HG02678 (cell line): Measurements from ENCODE around the gene EMD.
A peak's percentile ranks its signal among the peaks of the same experiment; 100 is the strongest.

Experiments
- ATAC-seq: cut with Tn5 transposase; IDR thresholded peaks from one replicate; pipeline ENCODE4 v1.9.1; 2021; ENCODE audit warnings: mild to moderate bottlenecking, moderate library complexity; ENCODE audit not compliant: unreplicated experiment

The EMD gene

DNA sequence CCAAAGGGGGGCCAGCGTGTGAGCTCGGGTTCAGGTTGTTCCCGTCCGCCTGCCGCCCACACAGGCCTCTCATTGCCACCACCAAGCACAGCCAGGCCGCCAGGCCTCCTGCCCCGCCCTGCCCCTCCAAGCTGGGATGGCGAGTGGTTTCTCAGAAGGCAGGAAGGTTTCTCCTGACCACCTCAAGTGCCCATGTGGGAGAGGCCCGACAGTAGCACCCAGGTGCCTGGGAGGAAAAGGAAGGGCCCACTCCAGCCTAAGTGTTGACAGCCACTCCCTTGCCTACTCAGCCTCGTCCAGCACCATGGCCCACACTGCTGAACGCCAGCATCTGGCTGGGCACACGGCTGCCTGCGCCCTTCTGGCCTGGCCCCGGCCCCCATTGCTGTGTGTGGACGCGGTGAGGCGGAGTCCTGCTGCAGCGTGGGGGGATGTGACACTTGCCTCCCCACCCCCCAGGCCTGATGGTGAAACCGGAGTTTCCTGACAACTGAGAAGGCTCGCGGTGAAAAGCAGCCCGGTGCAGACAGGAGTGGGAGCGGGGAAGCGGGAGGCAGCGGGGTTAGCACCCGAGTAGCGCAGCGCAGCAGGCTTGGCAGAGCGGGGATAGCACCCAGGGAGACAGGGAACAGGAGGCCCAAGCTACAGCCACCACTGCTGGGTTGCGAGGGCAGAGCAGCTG lies 23.9 kb upstream of the EMD start:
- ATAC-seq = no peak

DNA sequence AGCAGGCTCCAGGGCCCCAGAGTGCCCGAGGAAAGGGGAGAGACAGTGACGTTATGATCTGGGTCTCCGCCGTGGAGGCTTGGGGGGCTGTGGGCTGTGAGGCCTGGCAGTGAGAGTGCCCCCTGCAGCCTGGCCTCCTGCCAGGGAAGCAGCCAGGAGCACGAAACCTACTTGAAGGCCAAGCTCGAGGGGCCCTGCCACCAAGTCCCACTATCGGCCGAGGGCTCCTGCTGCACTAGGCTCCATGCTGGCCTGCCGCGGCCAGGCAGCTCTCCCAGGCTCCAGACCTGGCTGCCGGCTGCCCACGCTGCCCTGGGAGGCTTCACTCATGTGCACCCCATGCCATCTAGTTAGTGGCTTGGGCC lies 23.3 kb upstream of the EMD start:
- ATAC-seq = no peak

DNA sequence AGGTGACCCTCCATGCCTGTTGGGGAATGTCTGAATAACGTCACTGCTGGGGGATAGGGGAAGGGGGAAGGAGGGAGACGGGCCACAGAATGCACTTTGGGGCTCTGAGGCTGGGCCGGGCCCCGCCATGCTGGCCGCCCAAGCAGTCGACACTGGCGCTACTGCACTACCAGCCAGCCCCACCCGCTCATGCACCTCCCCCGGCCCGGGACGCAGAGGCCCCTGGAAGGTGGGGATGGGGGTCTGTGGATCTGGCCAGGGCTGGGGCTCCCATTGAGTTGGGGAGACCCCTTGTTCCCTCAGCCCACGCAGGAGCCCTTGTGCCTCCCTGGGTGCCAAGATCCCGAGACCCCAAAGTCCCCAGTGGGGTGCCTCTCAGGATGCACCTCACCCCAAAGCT lies 22.5 kb upstream of the EMD start:
- no peak for ATAC-seq

DNA sequence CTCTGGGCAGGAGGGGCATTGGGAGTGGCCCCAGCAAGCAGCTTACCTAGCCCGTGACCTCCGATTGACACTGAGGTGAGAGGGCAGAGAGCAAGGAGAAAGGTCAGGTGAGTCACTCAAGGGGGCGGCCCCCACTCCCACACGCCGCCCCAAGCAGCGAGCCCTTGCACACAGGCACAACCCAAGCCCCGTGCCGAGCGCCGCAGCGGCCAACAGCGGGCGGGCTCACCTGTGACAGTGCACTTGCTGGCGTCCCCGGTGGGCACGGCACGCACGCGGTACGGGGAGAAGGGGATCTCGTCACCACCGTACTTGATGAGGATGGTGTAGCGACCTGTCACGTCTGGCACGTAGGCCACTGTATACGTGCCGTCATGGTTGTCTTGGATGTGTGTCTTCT lies 21.9 kb upstream of the EMD start:
- no peak for ATAC-seq

DNA sequence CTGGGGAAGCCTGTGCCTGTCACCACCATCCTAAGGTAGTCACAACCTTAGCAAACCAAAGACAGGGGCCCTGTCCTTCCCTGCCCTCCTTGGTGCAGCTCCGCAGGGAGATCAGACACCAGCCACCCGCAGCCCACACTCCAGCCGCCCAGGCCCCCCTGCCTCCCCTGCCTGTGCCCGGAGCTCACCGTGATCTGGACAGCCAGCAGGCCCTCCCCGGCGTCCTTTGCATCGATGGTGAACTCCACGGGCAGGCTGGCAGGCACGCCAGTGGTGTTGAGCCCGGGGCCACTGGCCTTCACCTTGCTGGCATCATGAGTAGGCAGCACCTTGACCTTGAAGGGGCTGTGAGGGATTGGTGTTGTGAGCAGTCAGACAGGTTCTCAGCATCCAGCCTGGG lies 21.1 kb upstream of the EMD start:
- no peak for ATAC-seq

DNA sequence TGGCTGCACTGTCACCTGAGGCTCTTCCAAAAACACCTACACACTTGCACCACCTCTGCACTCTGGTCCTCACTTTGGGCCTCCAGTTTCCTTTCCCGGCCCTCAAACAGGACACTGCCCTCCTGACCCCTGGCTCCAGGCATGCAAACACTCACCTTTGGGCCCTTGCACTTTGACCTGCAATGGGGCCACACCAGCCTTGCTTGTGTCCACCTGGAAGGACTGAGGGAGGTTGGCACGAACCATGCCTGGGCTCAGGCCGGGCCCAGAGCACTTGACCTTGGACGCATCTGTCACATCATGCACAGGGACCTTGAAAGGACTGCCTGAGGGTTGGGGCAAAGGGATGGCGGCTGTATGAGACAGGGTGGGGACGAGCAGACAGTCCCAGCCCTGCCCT lies 20.3 kb upstream of the EMD start:
- no peak for ATAC-seq

DNA sequence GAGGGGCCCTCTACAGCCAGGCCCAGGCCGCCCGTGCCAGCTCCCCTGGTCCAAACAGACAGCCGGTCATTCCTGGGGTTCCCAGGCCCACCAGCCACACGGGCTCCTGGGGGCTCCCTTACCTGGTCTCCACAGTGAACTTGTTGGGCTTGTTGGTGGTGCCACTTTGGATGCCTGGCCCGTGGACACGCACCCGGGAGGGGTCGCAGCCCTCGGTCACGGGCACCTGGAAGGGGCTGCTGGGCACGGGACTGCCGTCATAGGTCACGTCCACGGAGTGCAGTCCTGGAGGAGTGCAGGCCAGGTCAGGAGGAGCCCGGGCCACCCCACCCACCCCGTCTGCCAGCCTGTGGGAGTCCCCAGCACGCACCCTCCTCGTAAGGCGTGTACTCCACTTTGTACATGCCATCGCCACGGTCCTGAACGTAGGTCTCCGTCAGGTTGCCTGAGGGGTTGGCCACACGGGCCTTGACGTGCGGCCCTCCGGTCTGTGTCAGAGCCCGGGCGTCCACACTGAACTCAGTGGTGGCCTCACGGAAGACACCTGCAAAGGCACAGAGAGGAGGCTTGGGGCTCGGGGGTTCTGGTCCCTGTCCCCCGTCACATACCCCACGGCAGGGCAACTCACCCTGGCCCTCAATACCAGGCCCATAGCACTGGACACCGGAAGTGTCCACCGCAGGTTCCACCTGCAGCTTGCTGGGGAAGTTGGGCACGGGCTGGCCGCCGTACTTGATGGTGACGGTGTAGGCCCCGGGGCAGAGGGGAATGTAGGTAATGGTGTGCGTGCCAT lies 19.5 kb upstream of the EMD start:
- ATAC-seq = no peak

DNA sequence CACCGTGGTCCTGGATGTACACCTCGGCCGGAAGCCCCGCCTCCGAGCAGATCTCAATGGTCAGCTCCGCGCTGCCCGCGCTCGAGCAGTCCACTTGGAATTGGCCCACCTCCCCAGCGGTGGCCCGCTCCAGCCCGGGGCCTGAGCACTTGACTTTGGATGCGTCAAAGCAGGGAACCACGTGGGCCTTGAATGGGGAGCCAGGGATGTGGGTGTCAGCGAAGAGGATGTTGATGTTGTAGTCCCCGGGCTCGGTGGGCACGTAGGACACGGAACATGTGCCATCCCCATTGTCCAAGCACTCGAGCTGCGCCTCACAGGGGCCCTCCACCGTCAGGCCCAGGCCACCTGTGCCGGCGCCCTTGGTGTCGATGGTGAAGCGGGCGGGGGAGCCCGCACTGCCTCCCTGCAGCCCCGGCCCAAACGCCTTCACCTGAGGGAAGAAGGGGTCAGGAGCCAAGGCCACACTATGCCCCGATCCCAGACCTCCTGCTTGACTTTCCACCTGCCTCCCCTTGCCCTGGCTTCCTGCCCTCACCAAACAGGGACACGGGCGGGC lies 18.9 kb upstream of the EMD start:
- ATAC-seq = no peak

DNA sequence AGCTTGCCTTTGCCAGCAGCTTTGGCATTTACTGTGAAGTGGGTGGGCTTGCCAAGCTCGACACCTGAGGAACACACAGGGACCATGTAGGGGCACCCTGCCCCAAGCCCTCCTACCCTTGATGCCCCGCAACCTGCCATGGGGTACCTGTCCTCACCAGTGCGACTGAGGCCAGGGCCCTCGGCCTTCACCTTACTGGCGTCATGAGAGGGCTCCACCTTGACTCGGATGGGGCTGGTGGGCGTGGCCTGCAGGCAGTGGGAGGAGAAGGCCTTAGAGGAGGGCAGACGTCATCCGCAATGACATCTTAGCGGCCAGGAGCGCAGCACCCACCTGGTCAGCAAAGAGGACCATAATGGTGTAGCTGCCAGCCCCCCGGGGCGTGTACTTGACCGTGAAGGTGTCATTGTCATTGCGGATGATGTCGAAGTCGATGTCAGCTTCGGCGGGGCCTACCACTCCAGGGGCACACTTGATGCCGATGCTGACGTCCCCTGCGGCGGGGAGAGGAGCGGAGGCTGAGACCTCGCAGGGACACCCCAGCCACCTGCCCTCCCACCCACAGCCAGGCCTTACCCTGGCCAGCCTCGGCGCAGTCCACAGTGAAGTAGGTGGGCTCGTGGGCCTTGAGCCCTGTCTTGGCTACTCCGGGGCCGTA lies 16.9 kb upstream of the EMD start:
- ATAC-seq = no peak

DNA sequence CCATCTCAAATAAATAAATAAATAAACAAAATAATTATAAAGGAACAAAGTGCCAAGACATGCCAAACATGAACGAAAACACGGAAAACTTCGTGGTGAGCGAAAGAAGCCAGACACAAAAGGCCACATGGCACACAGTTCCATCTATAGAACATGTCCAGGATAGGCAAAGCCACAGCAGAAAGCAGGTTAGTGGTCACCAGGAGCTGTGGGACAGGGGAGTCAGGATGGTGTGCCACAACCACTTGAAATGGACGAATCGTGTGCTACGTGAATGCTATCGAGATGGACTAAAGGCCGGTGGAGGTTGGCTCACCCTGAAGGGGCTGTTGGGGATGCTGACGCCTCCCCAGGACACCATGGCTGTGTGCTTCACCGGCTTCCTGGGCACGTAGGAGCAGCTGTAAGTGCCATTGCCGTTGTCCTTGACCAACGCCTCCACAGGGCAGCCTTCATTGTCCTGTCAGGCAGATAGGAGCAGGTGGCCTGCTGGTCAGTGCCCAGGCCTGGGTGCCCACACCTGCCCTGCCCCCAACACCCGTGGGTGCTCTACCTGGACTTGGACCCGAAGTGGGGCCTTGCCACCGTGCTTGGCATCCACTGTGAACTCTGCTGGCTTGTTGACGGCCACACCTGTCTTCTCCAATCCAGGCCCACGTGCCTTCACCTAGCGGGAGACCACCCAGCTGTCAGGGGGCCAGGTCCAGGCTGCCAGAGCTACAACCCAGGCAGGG lies 15.2 kb upstream of the EMD start:
- no peak for ATAC-seq

DNA sequence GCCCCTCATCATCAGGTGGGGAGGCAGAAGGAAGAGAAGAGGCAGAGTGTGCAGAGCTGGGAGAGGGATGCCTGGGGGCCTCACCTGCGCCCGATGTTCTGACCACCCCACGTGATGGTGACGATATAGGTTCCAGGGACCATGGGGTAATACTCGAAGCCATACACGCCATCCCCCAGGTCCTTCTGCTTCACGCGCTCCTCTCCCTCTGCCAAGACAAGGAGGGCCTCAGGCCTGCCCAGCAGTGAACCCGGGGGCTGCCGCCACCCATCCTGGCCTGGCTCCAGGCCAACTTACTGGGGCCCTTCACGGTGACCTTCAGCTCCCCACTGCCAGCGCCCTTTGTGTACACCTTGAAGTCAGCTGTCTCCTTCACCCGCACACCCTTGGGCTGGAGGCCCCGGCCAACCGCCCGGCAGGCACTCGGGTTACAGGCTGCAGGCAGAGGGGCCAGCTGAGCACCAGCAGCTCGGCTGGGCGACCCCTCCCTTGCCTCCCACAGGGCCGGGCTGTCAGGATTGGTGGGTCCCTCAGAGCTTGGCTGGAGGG lies 14.0 kb upstream of the EMD start:
- no peak for ATAC-seq

DNA sequence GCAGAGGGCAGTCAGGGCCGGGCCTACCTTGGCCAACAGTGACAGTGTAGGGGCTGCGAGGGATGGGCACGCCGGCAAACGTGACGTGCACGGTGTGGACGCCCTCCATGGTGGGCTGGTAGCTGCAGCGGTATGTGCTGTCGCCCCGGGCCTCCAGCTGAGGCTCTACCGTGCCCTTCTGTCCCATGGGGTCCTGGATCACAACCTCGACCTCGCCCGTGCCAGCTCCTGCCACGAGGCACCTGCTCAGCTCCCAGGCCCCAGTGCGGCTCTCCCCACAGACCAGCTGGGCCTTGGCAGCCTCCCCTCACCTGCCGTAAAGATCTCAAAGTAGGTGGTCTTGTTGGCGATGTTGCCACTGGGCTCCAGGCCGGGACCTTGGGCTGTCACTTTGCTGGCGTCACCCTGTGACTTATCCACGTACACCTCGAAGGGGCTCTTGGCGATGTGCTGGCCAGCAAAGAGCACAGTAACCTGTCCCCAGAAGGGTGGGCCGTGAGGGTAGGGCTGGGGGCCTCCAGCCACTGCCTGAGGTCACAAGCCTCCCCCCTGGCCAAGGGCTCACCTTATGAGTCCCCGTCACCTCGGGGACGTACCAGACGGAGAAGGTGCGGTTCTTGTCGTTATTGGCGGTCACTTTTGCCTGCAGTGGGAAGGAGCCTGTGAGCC lies 13.0 kb upstream of the EMD start:
- ATAC-seq = no peak

DNA sequence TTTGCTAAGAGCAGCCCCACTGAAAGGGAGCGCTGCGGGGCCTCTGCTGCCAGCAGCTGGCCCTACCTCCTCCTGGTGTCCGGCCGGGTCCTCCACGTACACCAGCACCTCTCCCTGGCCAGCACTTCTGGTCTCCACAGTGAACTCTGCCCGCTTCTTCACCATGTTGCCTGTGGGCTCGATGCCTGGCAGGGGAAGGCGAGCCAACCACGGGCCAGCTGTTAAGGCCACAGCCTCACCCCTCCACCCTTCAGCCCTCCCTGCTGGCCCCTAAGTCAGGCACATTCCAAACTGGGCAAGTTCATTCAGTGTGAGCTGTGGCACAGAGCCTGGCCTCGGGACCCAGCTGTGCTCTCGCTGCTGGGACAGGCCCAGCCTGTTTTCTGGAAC lies 12.4 kb upstream of the EMD start:
- no peak for ATAC-seq

DNA sequence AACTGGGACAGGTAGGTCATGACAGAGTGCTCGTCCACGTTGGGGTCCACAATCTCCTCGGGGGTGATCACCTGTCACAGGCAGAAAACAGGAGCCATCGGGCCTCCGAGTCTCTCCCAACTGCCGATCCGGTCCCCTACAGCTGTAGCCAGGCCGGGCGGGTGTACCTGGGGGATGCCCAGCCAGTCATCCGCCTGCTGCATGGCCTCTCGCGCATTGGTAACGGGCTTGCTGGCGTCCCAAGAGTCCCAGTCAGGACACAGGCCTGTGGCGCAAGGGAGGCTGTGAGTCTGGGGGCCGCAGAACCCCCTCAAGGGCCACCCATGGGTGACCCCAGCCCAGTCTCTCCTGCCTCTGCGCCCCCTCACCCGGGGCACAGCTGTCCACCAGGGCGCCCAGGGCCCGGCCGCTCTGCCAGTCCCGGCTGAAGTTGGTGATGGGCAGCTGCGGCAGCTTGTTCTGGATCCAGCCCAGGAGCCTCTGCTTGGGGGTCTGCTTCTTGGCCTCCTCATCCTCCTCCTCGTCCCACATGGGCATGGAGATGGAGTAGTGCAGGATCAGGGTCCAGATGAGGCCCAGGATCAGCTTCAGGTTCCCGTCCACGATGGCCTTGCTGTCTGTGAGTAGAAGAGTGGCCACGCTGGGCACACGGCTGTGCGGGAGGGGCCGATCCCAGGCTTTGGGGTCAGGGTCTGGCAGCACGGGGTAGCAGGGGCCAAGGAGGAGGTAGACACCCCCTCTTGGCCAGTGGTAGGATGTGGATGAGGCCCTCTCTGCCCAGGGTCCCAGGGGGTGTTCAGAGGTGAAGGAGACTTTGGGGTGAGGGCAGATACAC lies 11.4 kb upstream of the EMD start:
- no peak for ATAC-seq

DNA sequence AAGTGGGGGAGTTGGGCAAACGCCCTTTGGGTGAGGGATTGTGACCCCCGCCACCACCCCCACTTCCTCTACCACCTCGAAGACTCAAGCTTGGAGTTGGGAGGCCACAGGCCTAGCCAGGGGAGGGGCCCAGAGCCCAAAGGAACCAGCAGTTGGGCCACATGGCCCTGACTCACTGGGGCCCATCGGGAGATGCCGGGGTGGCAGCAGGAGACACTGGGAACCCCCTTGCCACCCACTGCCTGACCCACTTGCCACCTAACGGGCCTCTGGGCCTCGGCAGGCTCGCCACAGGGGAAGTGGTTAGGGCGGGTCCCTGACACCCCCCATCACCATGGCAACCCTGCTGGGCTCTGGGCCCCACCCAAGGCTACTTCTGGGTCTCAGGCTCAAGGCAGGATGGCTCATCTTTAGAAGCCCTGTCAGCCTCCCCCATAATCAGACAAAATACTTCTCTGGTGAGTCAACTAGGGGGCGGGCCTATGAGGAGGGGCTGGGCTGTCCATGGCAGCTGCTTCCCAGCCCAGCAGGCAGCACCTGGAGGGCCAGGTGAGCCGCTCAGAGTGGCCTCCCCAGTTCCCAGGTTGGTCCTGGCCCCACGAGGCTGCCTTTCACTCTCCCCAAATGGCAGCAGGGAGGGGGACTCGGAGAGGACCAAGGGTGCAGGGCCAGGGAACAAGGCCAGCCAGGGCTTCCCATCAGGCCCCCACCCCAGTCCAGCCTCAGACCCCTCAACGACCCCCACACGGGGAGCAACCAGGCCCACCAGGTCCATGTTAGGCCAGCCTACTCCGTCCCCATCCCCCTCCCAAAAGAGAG lies 10.3 kb upstream of the EMD start:
- peak; percentile 32 for ATAC-seq

DNA sequence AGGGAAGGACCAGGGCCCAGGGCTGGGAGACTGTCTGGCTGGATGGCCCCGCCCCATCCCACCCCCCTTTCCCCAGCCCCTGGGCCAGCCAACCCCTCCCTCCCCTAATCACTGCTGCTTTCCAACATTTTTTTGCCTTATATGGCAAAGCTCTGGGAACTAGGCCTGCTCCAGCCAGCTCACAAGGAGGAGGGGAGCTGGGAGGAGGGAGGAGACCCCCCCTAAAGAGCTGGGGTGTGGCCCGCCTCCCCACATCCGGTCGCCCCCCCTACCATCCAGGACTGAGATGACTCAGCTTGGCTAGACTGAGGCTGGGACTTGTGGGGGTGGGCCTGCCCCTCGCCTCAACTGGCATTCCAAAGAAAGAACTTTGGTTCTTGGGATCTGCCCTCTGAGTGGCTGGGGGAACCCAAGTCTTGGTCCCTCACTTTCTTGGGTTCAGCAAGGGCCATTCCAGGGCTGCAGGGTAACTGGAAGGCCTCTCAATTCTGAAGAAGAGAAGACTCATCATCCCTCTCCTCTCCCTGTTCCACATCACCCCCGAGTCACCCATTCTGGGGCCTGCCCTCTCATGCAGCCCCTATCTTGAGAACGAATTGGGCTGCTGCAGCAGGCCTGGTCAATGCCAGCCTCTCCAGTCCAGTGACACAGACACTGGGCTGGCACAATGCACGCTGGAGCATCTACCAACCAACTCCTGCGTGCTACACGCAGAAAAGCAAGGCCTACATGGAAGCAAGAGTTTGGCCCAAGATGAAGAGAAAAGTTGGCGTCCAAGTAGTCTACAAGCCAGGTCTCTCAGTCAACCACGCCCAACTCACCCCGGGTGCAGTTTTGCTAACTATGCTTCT lies 9.4 kb upstream of the EMD start:
- no peak for ATAC-seq

DNA sequence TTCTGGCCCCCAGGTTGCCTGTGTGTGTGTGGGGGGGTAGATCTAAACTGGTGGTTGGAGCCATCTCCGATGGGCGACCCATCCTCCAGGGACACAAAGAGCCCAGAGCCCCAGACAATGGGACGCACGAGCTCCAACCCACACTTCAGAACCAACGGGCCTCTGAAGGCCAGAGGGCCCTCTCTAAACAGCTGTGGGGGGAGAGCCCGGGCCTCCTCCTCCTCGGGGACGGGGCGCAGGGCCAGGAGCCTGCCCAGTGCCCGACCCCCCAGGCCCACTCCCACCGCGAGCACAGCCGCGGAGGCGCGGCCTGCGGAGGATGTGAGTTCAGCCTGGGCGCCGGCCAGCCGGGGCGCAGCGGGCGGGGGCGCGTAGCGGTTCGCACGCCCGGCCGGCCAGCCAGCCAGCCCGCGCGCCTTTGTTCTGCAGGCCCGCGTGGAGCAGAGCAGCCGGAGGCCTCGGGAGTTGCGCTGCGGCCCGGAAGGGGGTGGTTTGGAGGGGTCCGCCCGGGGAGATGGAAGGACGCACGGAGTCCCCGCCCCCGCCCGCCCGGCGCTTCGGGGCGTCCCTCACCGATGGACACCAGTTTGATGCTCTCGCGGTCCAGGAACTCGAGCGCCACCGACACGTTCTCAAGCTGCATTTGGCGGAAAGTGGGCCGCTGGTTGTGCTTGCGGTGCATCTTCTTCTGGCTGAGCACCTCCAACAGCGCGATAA lies 8.6 kb upstream of the EMD start:
- ATAC-seq = no peak
